ENCODE results near the gene SLIT3. TPM values are rescaled to one million over a fixed set of nuclear protein-coding genes. Genes with fewer than 3 reads are reported as not detected.

Gene SLIT3
- total and polyA plus RNA-seq, 10 of the 15 experiments (the other 5 are each of a cell fraction or from before 2014, with no cell fraction given), result 0.05 TPM; not detected in 9

- no peak overlapping the region for H3K27ac ChIP-seq (ENCODE audit: control insufficient read depth, insufficient read depth)
- no peak for FAIRE-seq
- no peak overlapping the region for H3K4me2 ChIP-seq (ENCODE audit: control insufficient read depth, insufficient read depth)
- H3K9ac ChIP-seq (ENCODE audit: control insufficient read depth, insufficient read depth, low read length), result no peak overlapping the region
- intact Hi-C loops (cut with micrococcal nuclease; ENCODE audit: unreplicated experiment), result no loop called here
- no peak overlapping the region for H2AFZ ChIP-seq (ENCODE audit: control insufficient read depth, low read depth, low read length)
- H3K27me3 ChIP-seq (replicated peaks in 1 of 2; ENCODE audit: control insufficient read depth in 2 of 2, insufficient read depth in 2 of 2, low read length in 1 of 2), result peaks cover 0 to 2% of the 10 kb centered on the region in 2 experiments; a peak in 1 of 4 replicates
- ATAC-seq, result no peak
- no TSS peak for BruUV-seq (replicated peaks)
- no peaks in the 10 kb centered on the region for H3K4me1 ChIP-seq (ENCODE audit: control insufficient read depth, insufficient read depth, low read length)
- in situ Hi-C loops (cut with MboI), result no loop called here
- ChIA-PET RAD21 (ENCODE audit: unreplicated experiment) (interaction anchor here (0.7 kb wide), 1 partner anchor 592 kb away, joined by 3 read pairs; the partner anchor contains the start of gene SPDL1), SMC1A (ENCODE audit: uncharacterized antibody, unreplicated experiment) (interaction anchor here (1.5 to 1.7 kb wide), 2 partner anchors 26 to 43 kb away, joined by 4 to 6 read pairs; no protein-coding TSS in a partner anchor), CTCF (interaction anchor here (0.9 to 1.0 kb wide), 2 partner anchors 31 to 592 kb away, joined by 3 read pairs; no protein-coding TSS in a partner anchor), POLR2A (interaction anchor here (0.6 kb wide), 1 partner anchor 317 kb away, joined by 4 read pairs; no protein-coding TSS in a partner anchor)
- no peak for TF ChIP-seq GABPA (IDR thresholded peaks at IDR 0.05; ENCODE audit: low read depth)
- no peak for TF ChIP-seq KLF5 (IDR thresholded peaks at IDR 0.05; ENCODE audit: partially characterized antibody)
- TF ChIP-seq NFYB (IDR thresholded peaks at IDR 0.05; ENCODE audit: insufficient read depth, low read depth, low read length), result no peak
- no peak for TF ChIP-seq CEBPB (IDR thresholded peaks at IDR 0.05; ENCODE audit: borderline replicate concordance in 1 of 2, low read depth in 2 of 2, low read length in 2 of 2)
- TF ChIP-seq RCOR1 (conservative IDR thresholded peaks at IDR 0.05; ENCODE audit: low read depth, low read length), result no peak
- TF ChIP-seq KDM1A (IDR thresholded peaks at IDR 0.05; ENCODE audit: borderline replicate concordance), result no peak
- no peak for TF ChIP-seq MTA3 (IDR thresholded peaks at IDR 0.05; ENCODE audit: borderline replicate concordance, low read length)
- TF ChIP-seq ZBTB33 (IDR thresholded peaks at IDR 0.05), result no peak
- no peak for TF ChIP-seq PAX5 (IDR thresholded peaks at IDR 0.05; ENCODE audit: borderline replicate concordance, low read depth, low read length)
- TF ChIP-seq REST (IDR thresholded peaks at IDR 0.05; ENCODE audit: low read depth, low read length), result no peak
- no peak for TF ChIP-seq CHD4 (IDR thresholded peaks at IDR 0.05)
- no peak for TF ChIP-seq TCF12 (IDR thresholded peaks at IDR 0.05; ENCODE audit: low read depth, low read length)
- no peak for TF ChIP-seq RBBP5 (conservative IDR thresholded peaks at IDR 0.05)
- no peak for TF ChIP-seq RUNX3 (IDR thresholded peaks at IDR 0.05; ENCODE audit: low read length)
- TF ChIP-seq ZBTB11 (CRISPR knock-in tag; IDR thresholded peaks at IDR 0.05), result no peak
- no peak for TF ChIP-seq MYB (IDR thresholded peaks at IDR 0.05; ENCODE audit: borderline replicate concordance, low read depth, low read length)
- no peaks in the 10 kb centered on the region for H3K36me3 ChIP-seq (ENCODE audit: control insufficient read depth in 2 of 2, insufficient read depth in 2 of 2, low read length in 1 of 2)
- DNase-seq (ENCODE audit: low read depth, low spot score), result no peak
- no peaks in the 10 kb centered on the region for H3K9me3 ChIP-seq (replicated peaks; ENCODE audit: control insufficient read depth, insufficient read depth, low read length)
- H3K4me3 ChIP-seq, result no peak overlapping the region
- no peaks in the 10 kb centered on the region for H3K79me2 ChIP-seq (ENCODE audit: control insufficient read depth, insufficient read depth, low read length)
- WGBS (ENCODE audit: insufficient coverage, insufficient replicate concordance, low lambda C conversion rate, missing lambda C conversion rate), result 31% methylated on average over 2 of the region's 2 CpGs
- H4K20me1 ChIP-seq (ENCODE audit: control insufficient read depth, insufficient read depth), result no peaks in the 10 kb centered on the region
These were observed 309.6 kb downstream of the SLIT3 start for GRCh38 chr5:168991311-168991710.
